CD4-positive, alpha-beta T cell treated with Interleukin-4 for 4 hours (primary cell): ENCODE data around the gene SRSF3.

Experiments
- DNase-seq: peaks from one replicate; pipeline ENCODE4 v3.0.0-alpha.2; 2020

The SRSF3 gene

DNA sequence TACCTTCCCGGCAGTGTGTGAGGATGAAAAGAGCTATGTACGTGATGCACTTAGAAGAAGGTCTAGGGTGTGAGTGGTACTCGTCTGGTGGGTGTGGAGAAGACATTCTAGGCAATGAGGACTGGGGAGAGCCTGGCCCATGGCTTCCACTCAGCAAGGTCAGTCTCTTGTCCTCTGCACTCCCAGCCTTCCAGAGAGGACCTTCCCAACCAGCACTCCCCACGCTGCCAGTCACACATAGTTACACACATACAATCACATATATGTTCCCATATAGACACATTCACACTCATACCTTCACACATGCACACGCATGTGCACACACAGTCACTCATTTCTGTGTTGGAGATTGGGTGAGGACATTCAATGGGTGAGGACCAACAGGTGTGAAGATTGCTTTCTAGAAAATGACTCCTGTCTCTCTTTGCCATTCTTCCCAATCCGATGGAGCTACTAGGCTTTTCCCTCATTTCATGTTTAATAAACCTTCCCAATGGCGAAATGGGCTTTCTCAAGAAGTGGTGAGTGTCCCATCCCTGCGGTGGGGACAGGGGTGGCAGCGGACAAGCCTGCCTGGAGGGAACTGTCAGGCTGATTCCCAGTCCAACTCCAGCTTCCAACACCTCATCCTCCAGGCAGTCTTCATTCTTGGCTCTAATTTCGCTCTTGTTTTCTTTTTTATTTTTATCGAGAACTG lies 30.4 kb downstream of the SRSF3 start:
- DNase-seq: no peak

DNA sequence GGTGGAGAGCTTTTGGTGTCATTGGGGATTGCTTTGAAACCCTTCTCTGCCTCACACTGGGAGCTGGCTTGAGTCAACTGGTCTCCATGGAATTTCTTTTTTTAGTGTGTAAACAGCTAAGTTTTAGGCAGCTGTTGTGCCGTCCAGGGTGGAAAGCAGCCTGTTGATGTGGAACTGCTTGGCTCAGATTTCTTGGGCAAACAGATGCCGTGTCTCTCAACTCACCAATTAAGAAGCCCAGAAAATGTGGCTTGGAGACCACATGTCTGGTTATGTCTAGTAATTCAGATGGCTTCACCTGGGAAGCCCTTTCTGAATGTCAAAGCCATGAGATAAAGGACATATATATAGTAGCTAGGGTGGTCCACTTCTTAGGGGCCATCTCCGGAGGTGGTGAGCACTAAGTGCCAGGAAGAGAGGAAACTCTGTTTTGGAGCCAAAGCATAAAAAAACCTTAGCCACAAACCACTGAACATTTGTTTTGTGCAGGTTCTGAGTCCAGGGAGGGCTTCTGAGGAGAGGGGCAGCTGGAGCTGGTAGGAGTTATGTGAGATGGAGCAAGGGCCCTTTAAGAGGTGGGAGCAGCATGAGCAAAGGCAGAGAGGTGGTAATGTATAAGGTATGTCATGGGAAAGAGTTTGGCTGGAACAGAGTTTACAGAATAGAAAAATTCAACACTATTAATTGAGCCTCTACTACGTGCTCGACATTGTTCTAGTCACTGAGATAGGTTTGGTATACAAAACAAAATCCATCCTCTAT lies 31.2 kb downstream of the SRSF3 start:
- DNase-seq: no peak

DNA sequence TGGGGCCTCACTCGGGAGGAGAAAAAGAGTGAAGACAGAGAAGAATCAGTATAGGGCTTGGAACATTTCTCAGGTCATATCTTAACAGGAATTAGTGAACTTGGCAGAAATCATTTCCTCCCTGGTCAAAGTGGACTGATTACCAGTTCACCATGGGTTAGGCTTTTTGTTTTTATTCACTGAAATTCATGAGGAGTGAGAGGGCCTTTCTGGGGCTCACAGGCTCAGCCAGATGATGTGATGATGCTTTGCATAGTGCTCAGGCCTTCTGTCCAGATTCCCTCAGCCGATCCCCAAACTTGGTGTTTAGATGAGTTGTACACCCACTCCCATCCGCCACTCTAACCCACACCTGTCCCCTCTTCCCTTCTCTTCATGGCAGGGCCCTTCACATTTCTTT lies 32.5 kb downstream of the SRSF3 start:
- DNase-seq: no peak

DNA sequence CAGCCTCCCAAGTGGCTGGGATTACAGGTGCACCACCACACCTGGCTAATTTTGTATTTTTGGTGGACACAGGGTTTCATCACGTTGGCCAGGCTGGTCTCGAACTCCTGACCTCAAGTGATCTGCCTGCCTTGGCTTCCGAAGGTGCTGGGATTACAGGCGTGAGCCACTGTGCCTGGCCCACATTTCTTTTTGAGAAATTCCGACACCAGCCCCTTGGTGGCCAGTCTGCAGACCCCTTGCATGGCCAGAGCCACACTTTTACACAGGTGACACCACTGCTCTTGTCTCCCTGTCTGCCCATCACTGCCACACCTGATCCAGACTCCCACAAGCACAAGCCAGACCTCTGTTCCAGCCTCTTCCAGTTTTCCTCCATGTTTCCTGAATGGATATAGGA lies 33.0 kb downstream of the SRSF3 start:
- DNase-seq: no peak

DNA sequence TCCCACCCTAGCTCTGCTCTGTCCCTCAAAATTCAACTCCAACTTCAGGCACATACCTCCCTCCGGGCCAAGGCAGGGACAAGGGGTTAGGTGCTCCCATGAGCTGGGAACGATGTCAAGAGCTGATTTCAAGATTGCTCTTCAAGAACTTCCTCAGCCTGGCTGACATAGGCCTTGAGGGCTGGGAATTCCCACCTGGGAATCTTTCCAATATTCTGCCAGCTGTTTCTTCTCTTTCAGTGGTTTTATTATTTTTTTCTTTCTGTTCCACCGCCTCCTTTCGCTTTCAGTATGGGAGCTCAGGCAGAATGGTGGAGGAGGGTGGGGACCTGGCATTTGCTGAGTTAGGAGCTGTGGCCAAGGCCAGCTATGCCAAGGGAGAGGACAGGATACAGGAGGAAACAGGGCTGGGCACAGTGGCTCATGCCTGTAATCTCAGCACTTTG lies 33.7 kb downstream of the SRSF3 start:
- no peak for DNase-seq

DNA sequence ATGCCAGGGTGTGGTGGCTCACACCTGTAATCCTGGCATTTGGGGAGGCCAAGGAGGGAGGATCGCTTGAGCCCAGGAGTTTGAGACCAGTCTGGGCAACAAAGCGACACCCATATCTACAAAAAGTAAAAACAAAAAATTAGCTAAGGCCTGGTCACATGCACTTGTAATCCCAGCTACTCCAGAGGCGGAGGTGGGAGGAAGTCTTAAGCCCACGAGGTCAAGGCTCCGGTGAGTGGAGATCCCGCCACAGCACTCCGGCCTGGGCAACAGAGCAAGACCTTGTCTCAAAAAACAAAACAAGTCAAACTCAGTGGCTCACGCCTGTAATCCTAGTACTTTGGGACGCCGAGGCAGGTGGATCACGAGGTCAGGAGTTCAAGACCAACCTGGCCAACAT lies 35.6 kb downstream of the SRSF3 start:
- DNase-seq: no peak

GRCh38 chr6:36631326-36632011 lies 37.3 kb downstream of the SRSF3 start:
- DNase-seq: no peak

DNA sequence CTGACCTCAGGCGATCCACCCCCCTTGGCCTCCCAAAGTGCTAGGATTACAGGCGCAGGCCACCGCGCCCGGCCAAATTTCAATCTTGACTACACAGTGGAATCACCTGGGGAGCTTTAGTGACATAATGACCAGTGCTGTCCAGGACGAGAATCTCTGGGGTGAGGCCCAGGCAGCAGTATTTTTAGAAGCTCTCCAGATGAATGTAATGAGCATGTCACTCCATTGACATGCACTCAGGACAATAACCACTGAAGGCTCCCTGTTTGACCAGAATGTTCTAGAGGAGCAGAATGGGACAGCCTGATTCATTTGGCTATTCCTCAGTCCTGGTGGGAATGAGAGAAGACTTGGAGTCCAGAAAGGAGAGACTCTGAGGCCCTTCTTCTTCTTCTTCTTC lies 39.2 kb downstream of the SRSF3 start:
- DNase-seq: no peak

- no peak for DNase-seq
Observed at GRCh38 chr6:36633915-36634314, 39.8 kb downstream of the SRSF3 start.

DNA sequence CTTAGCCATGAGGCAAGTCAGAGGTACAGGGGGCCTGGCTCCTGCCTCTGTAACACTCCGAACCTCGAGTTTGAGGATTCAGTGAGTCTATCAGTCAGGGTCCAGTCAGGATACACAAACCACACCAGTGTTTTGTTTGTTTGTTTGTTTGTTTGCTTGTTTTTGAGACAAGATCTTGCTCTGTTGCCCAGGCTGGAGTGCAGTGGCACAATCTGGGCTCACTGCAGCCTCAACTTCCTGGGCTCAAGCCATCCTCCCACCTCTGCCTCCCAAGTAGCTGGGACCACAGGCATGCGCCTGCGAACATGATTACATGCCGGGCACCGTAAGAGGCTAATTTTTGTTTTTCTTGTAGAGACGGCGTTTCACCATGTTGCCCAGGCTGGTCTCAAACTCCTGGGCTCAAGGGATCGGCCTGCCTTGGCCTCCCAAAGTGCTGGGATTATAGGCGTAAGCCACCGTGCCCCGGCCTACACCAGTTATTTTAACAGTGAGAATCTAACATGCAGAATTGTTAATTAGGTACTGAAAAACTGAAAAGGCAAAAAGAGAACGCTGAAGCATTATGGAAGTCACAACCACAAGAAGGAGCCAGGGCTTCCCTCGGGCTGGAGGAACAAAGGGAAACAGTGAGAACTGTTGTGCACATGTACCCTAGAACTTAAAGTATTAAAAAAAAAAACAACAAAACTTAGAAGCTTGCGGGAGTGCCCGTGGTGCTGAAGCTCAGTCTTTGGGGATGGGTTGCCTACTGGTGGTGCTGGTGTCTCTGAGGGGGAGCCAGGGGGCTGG lies 40.4 kb downstream of the SRSF3 start:
- DNase-seq: no peak

- no peak for DNase-seq
Observed at GRCh38 chr6:36636283-36636682, 42.1 kb downstream of the SRSF3 start.

GRCh38 chr6:36636687-36637418 lies 42.7 kb downstream of the SRSF3 start:
- no peak for DNase-seq

GRCh38 chr6:36638579-36638978 lies 44.4 kb downstream of the SRSF3 start:
- no peak for DNase-seq

DNA sequence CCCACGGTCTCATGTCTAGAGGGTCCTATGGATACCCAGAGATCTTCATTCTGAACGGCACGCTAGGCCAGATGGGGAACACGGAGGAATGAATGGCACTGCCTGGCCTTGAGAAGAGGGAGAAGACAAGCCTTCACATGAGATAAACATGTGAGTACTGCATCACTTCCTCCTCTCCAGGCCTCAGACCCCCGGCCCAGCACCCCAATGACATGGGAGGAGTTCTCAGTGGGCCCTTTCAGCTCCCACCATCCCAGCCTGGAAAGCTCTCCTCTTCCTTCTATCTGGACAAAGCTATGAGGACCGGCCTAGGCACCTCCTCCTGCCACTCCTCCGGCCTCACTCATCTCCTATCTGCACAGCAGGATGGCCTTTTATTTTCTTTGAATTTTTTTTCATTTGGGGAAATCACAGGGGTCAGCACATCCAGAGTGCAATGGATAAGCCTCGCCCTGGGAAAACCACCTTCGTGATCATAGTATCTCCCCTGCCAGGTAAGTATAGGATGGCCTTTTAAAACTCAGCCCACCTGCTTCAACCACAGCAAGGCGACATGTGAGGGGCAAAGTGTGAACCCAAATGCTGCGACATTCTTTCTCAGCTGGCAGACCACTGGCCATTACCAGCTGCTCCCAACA lies 45.1 kb downstream of the SRSF3 start:
- no peak for DNase-seq

- no peak for DNase-seq
Observed at GRCh38 chr6:36641543-36641942, 47.4 kb downstream of the SRSF3 start.

GRCh38 chr6:36642913-36643817 lies 49.0 kb downstream of the SRSF3 start:
- no peak for DNase-seq

- no peak for DNase-seq
Observed at GRCh38 chr6:36643977-36644376, 49.8 kb downstream of the SRSF3 start.

DNA sequence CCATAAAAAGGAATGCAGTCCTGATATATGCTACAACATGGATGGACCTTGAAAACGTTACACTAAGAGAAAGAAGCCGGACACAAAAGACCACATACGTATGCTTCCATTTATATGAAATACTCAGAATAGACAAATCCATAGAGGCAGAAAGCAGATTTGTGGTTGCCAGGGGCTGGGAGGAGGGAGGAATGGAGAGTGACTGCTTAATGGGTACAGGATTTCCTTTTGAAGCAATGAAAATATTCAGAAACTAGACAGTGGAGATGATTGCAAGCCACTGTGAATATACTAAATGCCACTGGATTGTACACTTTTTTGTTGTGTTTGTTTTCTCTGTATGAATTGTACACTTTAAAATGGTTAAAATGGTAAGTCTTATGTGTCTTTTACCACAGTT lies 54.9 kb downstream of the SRSF3 start:
- no peak for DNase-seq

- DNase-seq: no peak
Observed at GRCh38 chr6:36649701-36650484, 55.7 kb downstream of the SRSF3 start.
